GM12878 (cell line): ENCODE results near the gene NUP155. TPM values are rescaled to one million over a fixed set of nuclear protein-coding genes. Genes with fewer than 3 reads are reported as not detected.

Experiments
- ATAC-seq: fragments of 200-7000 bp; cut with Tn5 transposase; 3 replicates; pipeline ENCODE4 v1.9.1; 2020; ENCODE audit warnings: mild to moderate bottlenecking, moderate library complexity
- Bru-seq: library from RNA; stranded (reverse); fragments of 400-500 nt; gene quantifications from one replicate; lab custom pipeline; 2021; lab: Mats Ljungman, UMichigan
- BruChase-seq, 2 experiments: library from RNA; stranded (reverse); fragments of 400-500 nt; gene quantifications; one replicate each; lab custom pipeline; 2021; lab: Mats Ljungman, UMichigan
- BruUV-seq: library from RNA; stranded (reverse); fragments of 400-500 nt; replicated peaks from 2 replicates; lab custom pipeline; 2021; lab: Mats Ljungman, UMichigan
- CTCF ChIA-PET: fragments of 300-600 bp; sonication (Branson Sonifier 250); formaldehyde crosslinking; extraction: SDS; loops from one replicate; lab custom pipeline; 2021; ENCODE audit warnings: inconsistent platforms; lab: Yijun Ruan, JAX
- POLR2A ChIA-PET: fragments of 350-600 bp; formaldehyde crosslinking; extraction: SDS; loops from one replicate; lab custom pipeline; 2021; ENCODE audit warnings: inconsistent platforms; lab: Charles Lee
- RAD21 ChIA-PET: fragments of 300-600 bp; sonication (Branson Sonifier 250); formaldehyde crosslinking; loops from one replicate; lab custom pipeline; 2023; ENCODE audit warnings: antibody characterized with exemption; ENCODE audit not compliant: unreplicated experiment; lab: Charles Lee
- SMC1A ChIA-PET: fragments of 300-600 bp; sonication (Branson Sonifier 250); formaldehyde crosslinking; loops from one replicate; lab custom pipeline; 2023; ENCODE audit not compliant: unreplicated experiment, uncharacterized antibody; lab: Charles Lee
- DNase-seq: peaks from one replicate; pipeline ENCODE4 v3.0.0-alpha.2; 2011; ENCODE audit warnings: low read depth, low spot score
- FAIRE-seq: peaks from 3 replicates; lab custom pipeline; 2011; peaks lifted over from hg19 to GRCh38; lab: Jason Lieb, UNC
- H2AFZ ChIP-seq: 2 replicates; pipeline ENCODE4 v1.6.0; 2011; ENCODE audit warnings: low read depth, low read length, control low read depth; ENCODE audit not compliant: control insufficient read depth
- H3K27ac ChIP-seq: 2 replicates; pipeline ENCODE4 v1.5.1; 2011; ENCODE audit warnings: control low read depth; ENCODE audit not compliant: control insufficient read depth, insufficient read depth
- H3K27me3 ChIP-seq, 2 experiments: replicated peaks in 1 of 2; 2 replicates each; pipeline versions ENCODE4 v1.6.0 to v1.6.1; 2011; ENCODE audit warnings: low read length in 1 of 2; ENCODE audit not compliant: control insufficient read depth in 2 of 2, insufficient read depth in 2 of 2
- H3K36me3 ChIP-seq, 2 experiments: 2 replicates each; pipeline ENCODE4 v1.5.1; 2011; ENCODE audit warnings: low read length in 1 of 2; ENCODE audit not compliant: control insufficient read depth in 2 of 2, insufficient read depth in 2 of 2
- H3K4me1 ChIP-seq: 2 replicates; pipeline ENCODE4 v1.6.1; 2011; ENCODE audit warnings: mild to moderate bottlenecking, low read length, moderate library complexity, mixed read lengths; ENCODE audit not compliant: control insufficient read depth, insufficient read depth
- H3K4me2 ChIP-seq: 2 replicates; pipeline ENCODE4 v1.6.0; 2011; ENCODE audit warnings: control low read depth; ENCODE audit not compliant: control insufficient read depth, insufficient read depth
- H3K4me3 ChIP-seq: fragments of 200-600 bp; sonication (generic); 2 replicates; pipeline ENCODE4 v1.5.1; 2016
- H3K79me2 ChIP-seq: 2 replicates; pipeline ENCODE4 v1.6.0; 2011; ENCODE audit warnings: low read length; ENCODE audit not compliant: control insufficient read depth, insufficient read depth
- H3K9ac ChIP-seq: 2 replicates; pipeline ENCODE4 v1.8.0; 2011; ENCODE audit warnings: low read length, control low read depth, mixed read lengths; ENCODE audit not compliant: control insufficient read depth, insufficient read depth
- H3K9me3 ChIP-seq: replicated peaks from 3 replicates; pipeline ENCODE4 v1.5.1; 2011; ENCODE audit warnings: mild to moderate bottlenecking, low read length; ENCODE audit not compliant: control insufficient read depth, insufficient read depth
- H4K20me1 ChIP-seq: 2 replicates; pipeline ENCODE4 v1.6.0; 2011; ENCODE audit not compliant: control insufficient read depth, insufficient read depth
- CBX3 ChIP-seq: fragments of 200-600 bp; sonication (generic); IDR thresholded peaks from 2 replicates; pipeline ENCODE4 v1.6.1; 2016; ENCODE audit warnings: low read depth, borderline replicate concordance
- CEBPB ChIP-seq, 2 experiments: fragments of 150-350 bp in 1 of 2; IDR thresholded peaks; 2 replicates each; pipeline ENCODE4 v1.6.1; 2012 to 2014; ENCODE audit warnings: low read depth in 2 of 2, low read length in 2 of 2, borderline replicate concordance in 1 of 2, inconsistent platforms in 1 of 2
- E2F4 ChIP-seq: IDR thresholded peaks from 2 replicates; pipeline ENCODE4 v1.6.1; 2012; ENCODE audit warnings: low read depth, low read length, improper control_type of control experiment
- EP300 ChIP-seq, 2 experiments: fragments of 150-350 bp in 1 of 2; IDR thresholded peaks; 2 replicates each; pipeline ENCODE4 v1.6.1; 2011 to 2012; ENCODE audit warnings: low read depth in 2 of 2, low read length in 2 of 2, borderline replicate concordance in 1 of 2, improper control_type of control experiment in 1 of 2, inconsistent platforms in 1 of 2; ENCODE audit not compliant: control insufficient read depth in 1 of 2
- ESRRA ChIP-seq: IDR thresholded peaks from 2 replicates; pipeline ENCODE4 v1.6.1; 2012; ENCODE audit warnings: mild to moderate bottlenecking, low read length, improper control_type of control experiment
- HDAC6 ChIP-seq: fragments of 200-600 bp; sonication (generic); IDR thresholded peaks from one replicate; pipeline ENCODE4 v1.8.0; 2017; ENCODE audit warnings: antibody characterized with exemption; ENCODE audit not compliant: unreplicated experiment
- IKZF1 ChIP-seq: fragments of 450-650 bp; conservative IDR thresholded peaks from 2 replicates; pipeline ENCODE4 v1.6.1; 2017; ENCODE audit warnings: antibody characterized with exemption, mild to moderate bottlenecking
- IRF5 ChIP-seq: fragments of 450-650 bp; IDR thresholded peaks from 2 replicates; pipeline ENCODE4 v1.6.1; 2017; ENCODE audit warnings: borderline replicate concordance
- MTA2 ChIP-seq: fragments of 450-650 bp; IDR thresholded peaks from 2 replicates; pipeline ENCODE4 v1.6.1; 2016; ENCODE audit warnings: low read depth, mild to moderate bottlenecking, moderate library complexity
- MYB ChIP-seq: fragments of 150-350 bp; IDR thresholded peaks from 2 replicates; pipeline ENCODE4 v1.6.1; 2014; ENCODE audit warnings: mild to moderate bottlenecking, low read depth, low read length, borderline replicate concordance
- RAD51 ChIP-seq: fragments of 450-650 bp; IDR thresholded peaks from 2 replicates; pipeline ENCODE4 v1.6.1; 2016; ENCODE audit warnings: moderate library complexity, mild to moderate bottlenecking, inconsistent platforms
- RFX5 ChIP-seq: IDR thresholded peaks from 2 replicates; pipeline ENCODE4 v1.6.1; 2011; ENCODE audit warnings: low read depth, low read length, improper control_type of control experiment
- SIX5 ChIP-seq: IDR thresholded peaks from 2 replicates; pipeline ENCODE4 v1.6.1; 2011; ENCODE audit warnings: mild to moderate bottlenecking, low read depth, low read length, moderate library complexity; ENCODE audit not compliant: severe bottlenecking
- SMC3 ChIP-seq: IDR thresholded peaks from 2 replicates; pipeline ENCODE4 v1.6.1; 2011; ENCODE audit warnings: low read length, improper control_type of control experiment, borderline replicate concordance
- YY1 ChIP-seq: IDR thresholded peaks from 2 replicates; pipeline ENCODE4 v1.6.1; 2011; ENCODE audit warnings: low read depth, mild to moderate bottlenecking, low read length
- WGBS: methylation state at CpG from one replicate; pipeline ENCODE4 v1.1.6; 2016; ENCODE audit warnings: low lambda C conversion rate; ENCODE audit not compliant: insufficient replicate concordance, insufficient coverage; ENCODE audit errors: missing lambda C conversion rate; 5-methylcytosine and 5-hydroxymethylcytosine counted together
- in situ Hi-C: fragments of 300-500 bp; cut with MboI; formaldehyde crosslinking; loops from 9 replicates; pipeline ENCODE4 v1.14.3; 2018; ENCODE audit warnings: mixed read lengths
- intact Hi-C: fragments of 100-400 bp; cut with micrococcal nuclease; formaldehyde crosslinking; loops from one replicate; pipeline ENCODE4 v1.14.2; 2022; ENCODE audit not compliant: unreplicated experiment
- long read RNA-seq, 2 experiments: library from polyadenylated mRNA; unstranded; transcript quantifications; one replicate each; pipeline ENCODE4 v2.0.0, GENCODE V29; 2019 to 2020
- polyA minus RNA-seq, 3 experiments: library from RNA; depleted of rRNA, polyadenylated mRNA; stranded (reverse); fragments of >200 nt; gene quantifications; 2 replicates each; pipeline ENCODE4 v1.2.3, GENCODE V29; 2011
- polyA plus RNA-seq, 11 experiments: library from polyadenylated mRNA; depleted of rRNA in 4 of 11; unstranded in 6 of 11; stranded (reverse) in 5 of 11; fragments of >200 nt; fragmentation: Nextera tagmentation in 4 of 11; fragmentation: Illumina TruSeq in 1 of 11; extraction: Ambion mirVana in 4 of 11; extraction: Trizol in 1 of 11; gene quantifications; 1 replicate in 1 of 11; 2 replicates in 10 of 11; pipeline versions ENCODE4 v1.2.1 to v1.2.3, GENCODE V29; 2011 to 2016; ENCODE audit warnings: inconsistent platforms in 2 of 11, missing spikeins in 2 of 11, low read depth in 1 of 11
- total RNA-seq, 4 experiments: library from RNA; depleted of rRNA in 3 of 4; stranded (reverse); fragments of >200 nt in 3 of 4; fragmentation: Illumina TruSeq in 1 of 4; extraction: Trizol in 1 of 4; gene quantifications; 2 replicates each; pipeline versions ENCODE4 v1.2.1 to v1.2.3, GENCODE V29; 2013 to 2021

Gene NUP155
- 90.1 and 92.2 TPM in 2 replicates for total RNA-seq (2013; cell fraction: nucleolus; rRNA removed)
- total RNA-seq (2014; rRNA removed) (48.5 and 58.4 TPM in 2 replicates), total RNA-seq (2014; rRNA removed; fragmentation: Illumina TruSeq; extraction: Trizol) (56.3 and 58.6 TPM in 2 replicates), total RNA-seq (2021) (51.8 and 52.4 TPM in 2 replicates), polyA plus RNA-seq (2011; rRNA removed) (33.3 and 37.8 TPM in 2 replicates), polyA plus RNA-seq (2014; fragmentation: Illumina TruSeq; extraction: Trizol) (35.3 and 40.2 TPM in 2 replicates), polyA plus RNA-seq (2014; fragmentation: Nextera tagmentation; extraction: Ambion mirVana) (10 to 100 TPM; 15.9 to 24.9 TPM), polyA plus RNA-seq (2014; rRNA removed) (19.7 and 23.9 TPM in 2 replicates), polyA plus RNA-seq (2016; fragmentation: Nextera tagmentation; extraction: Ambion mirVana) (10 to 100 TPM; 38.9 to 43.7 TPM), polyA minus RNA-seq (2011; rRNA and poly(A)+ RNA removed) (121 and 140 TPM in 2 replicates), Bru-seq, nascent RNA (percentile 71 among the genes with signal in this experiment), BruChase-seq, experiment 1, labeled RNA remaining after a 6-hour chase (percentile 72 among the genes with signal in this experiment), BruChase-seq, experiment 2, labeled RNA remaining after a 2-hour chase (percentile 73 among the genes with signal in this experiment)
- 8.3 TPM for polyA plus RNA-seq (2011; ENCODE audit: low read depth)
- polyA plus RNA-seq (2011; cell fraction: cytosol; rRNA removed), result 21.6 and 22.9 TPM in 2 replicates
- 17.5 and 26.1 TPM in 2 replicates for polyA plus RNA-seq (2011; cell fraction: nucleus; rRNA removed)
- polyA plus RNA-seq (2012), result 11.4 and 14.7 TPM in 2 replicates
- 32.3 and 40.6 TPM in 2 replicates for polyA minus RNA-seq (2011; cell fraction: cytosol; rRNA and poly(A)+ RNA removed)
- 46.7 and 88.0 TPM in 2 replicates for polyA minus RNA-seq (2011; cell fraction: nucleus; rRNA and poly(A)+ RNA removed)
- long read RNA-seq, experiment 1, full-length matches to known transcripts, result 4 of 15 reads
- long read RNA-seq, experiment 1, partial matches to known transcripts, result 2 of 15 reads
- long read RNA-seq, experiment 1, other reads (novel, unspliced or antisense), result 9 of 15 reads
- long read RNA-seq, experiment 2, partial matches to known transcripts, result 57 of 63 reads
- long read RNA-seq, experiment 2, other reads (novel, unspliced or antisense), result 6 of 63 reads

GRCh38 chr5:37370864-37371726 lies at the start of gene NUP155:
Gene NUP155, minus strand, starts transcription at chr5:37371106. Its CDS starts 129 bp downstream, at chr5:37370977.
- peak within 1 kb of the TSS; percentile 88 for H3K9ac ChIP-seq
- peak within 1 kb of the TSS; percentile 95 for H2AFZ ChIP-seq
- H3K79me2 ChIP-seq, result peaks cover 41% of the 10 kb centered on the region
- BruUV-seq, result TSS peak; percentile 96
- peak within 1 kb of the TSS; percentile 85 for H3K27ac ChIP-seq
- peak; percentile 93 for ATAC-seq
- WGBS, result 2% methylated on average over 48 of the region's 49 CpGs
- peak within 1 kb of the TSS; percentile 90 for H3K4me2 ChIP-seq
- H3K9me3 ChIP-seq, result no peaks in the 10 kb centered on the region
- FAIRE-seq, result peak; percentile 98
- H3K36me3 ChIP-seq, result no peaks in the 10 kb centered on the region
- peaks cover 8% of the 10 kb centered on the region for H3K4me1 ChIP-seq
- ChIA-PET POLR2A (interaction anchor here (0.6 to 2.4 kb wide), 16 partner anchors 8 to 1497 kb away, joined by 3 to 17 read pairs (median 4); partner anchors contain the start of genes LMBRD2 and WDR70), SMC1A (interaction anchor here (0.6 to 2.2 kb wide), 4 partner anchors 8 to 648 kb away, joined by 3 to 8 read pairs (median 4); partner anchors contain the start of gene WDR70), CTCF (interaction anchor here (0.5 to 2.8 kb wide), 9 partner anchors 8 to 681 kb away, joined by 3 to 24 read pairs (median 3); partner anchors contain the start of gene WDR70), RAD21 (interaction anchor here (0.5 to 1.6 kb wide), 6 partner anchors 8 to 641 kb away, joined by 3 to 15 read pairs (median 4); partner anchors contain the start of gene WDR70)
- H4K20me1 ChIP-seq, result no peaks in the 10 kb centered on the region
- intact Hi-C loops, result loop anchor here (10.0 kb wide), 1 partner anchor 496 kb away; the partner anchor contains the start of gene NIPBL
- H3K4me3 ChIP-seq, result peak within 1 kb of the TSS; percentile 92
- peak; percentile 87 for DNase-seq
- no peaks in the 10 kb centered on the region for H3K27me3 ChIP-seq
- in situ Hi-C loops, result no loop called here
- TF ChIP-seq MTA2, result peak; percentile 81
- TF ChIP-seq IRF5, result no peak
- TF ChIP-seq MYB, result no peak; the same call in 1 of the 2 replicates
- peak in 1 of 2 experiments; percentile 53; a peak in 1 of 4 replicates for TF ChIP-seq EP300 (IDR thresholded peaks at IDR 0.05; ENCODE audit: borderline replicate concordance in 1 of 2, control insufficient read depth in 1 of 2, low read depth in 2 of 2, low read length in 2 of 2)
- no peak for TF ChIP-seq ESRRA
- peak; percentile 82 for TF ChIP-seq E2F4
- TF ChIP-seq SMC3, result no peak
- TF ChIP-seq SIX5, result peak; percentile 65
- no peak for TF ChIP-seq RAD51
- TF ChIP-seq CBX3, result no peak
- TF ChIP-seq RFX5, result 0 out of 2 replicates have a peak, but pooled peaks have one; percentile 19
- no peak for TF ChIP-seq HDAC6
- no peak for TF ChIP-seq CEBPB (IDR thresholded peaks at IDR 0.05; ENCODE audit: borderline replicate concordance in 1 of 2, low read depth in 2 of 2, low read length in 2 of 2)
- TF ChIP-seq YY1, result peak; percentile 51
- peak; percentile 87 for TF ChIP-seq IKZF1
